Type B pancreatic cell (in vitro differentiated cells): ENCODE measurements around the gene PDPN. TPM values are rescaled to one million over a fixed set of nuclear protein-coding genes. Genes with fewer than 3 reads are reported as not detected.

ENCODE experiments used
- DNase-seq: peaks from one replicate; pipeline ENCODE4 v3.0.0; 2021; ENCODE audit warnings: mixed read lengths; ENCODE audit not compliant: unreplicated experiment; ENCODE audit errors: extremely low spot score
- H3K27ac Mint-ChIP-seq: 2 replicates; pipeline ENCODE4 v1.8.0; 2021; ENCODE audit warnings: mild to moderate bottlenecking, mixed read lengths
- H3K27me3 Mint-ChIP-seq: 2 replicates; pipeline ENCODE4 v1.8.0; 2021; ENCODE audit warnings: mixed read lengths
- H3K36me3 Mint-ChIP-seq: 2 replicates; pipeline ENCODE4 v1.8.0; 2021; ENCODE audit warnings: mixed read lengths
- H3K4me1 Mint-ChIP-seq: one replicate; pipeline ENCODE4 v1.8.0; 2021; ENCODE audit warnings: mixed read lengths; ENCODE audit not compliant: unreplicated experiment
- H3K4me3 Mint-ChIP-seq: 2 replicates; pipeline ENCODE4 v1.8.0; 2021; ENCODE audit warnings: mild to moderate bottlenecking, mixed read lengths
- H3K9me3 Mint-ChIP-seq: 2 replicates; pipeline ENCODE4 v1.8.0; 2021; ENCODE audit warnings: mixed read lengths
- CTCF ChIP-seq: fragments of 200-600 bp; sonication (generic); conservative IDR thresholded peaks from 2 replicates; pipeline ENCODE4 v1.5.0; 2021; ENCODE audit warnings: antibody characterized with exemption, mild to moderate bottlenecking
- total RNA-seq: library from RNA; stranded (reverse); gene quantifications from 2 replicates; pipeline ENCODE4 v1.2.1, GENCODE V29; 2021; ENCODE audit warnings: low replicate concordance

The PDPN gene
- total RNA-seq, 1 donor from 2014 or later: 24.2 TPM

GRCh38 chr1:13548281-13548680 is 35.4 kb upstream of the PDPN start:
- Mint-ChIP-seq H3K27ac (no peak overlapping the region), H3K27me3 (peaks cover 10% of the 10 kb centered on the region), H3K9me3 (no peaks in the 10 kb centered on the region), H3K36me3 (no peaks in the 10 kb centered on the region), H3K4me1 (peaks cover 12% of the 10 kb centered on the region), H3K4me3 (no peak overlapping the region)
- DNase-seq: no peak
- no peak for TF ChIP-seq CTCF

- no peak for DNase-seq
- peaks cover 10% of the 10 kb centered on the region for H3K27me3 Mint-ChIP-seq
- H3K4me1 Mint-ChIP-seq: peaks cover 5% of the 10 kb centered on the region
- no peak overlapping the region for H3K27ac Mint-ChIP-seq
- TF ChIP-seq CTCF: no peak
- no peak overlapping the region for H3K4me3 Mint-ChIP-seq
- H3K36me3 Mint-ChIP-seq: no peaks in the 10 kb centered on the region
- H3K9me3 Mint-ChIP-seq: no peaks in the 10 kb centered on the region
Measured at GRCh38 chr1:13549021-13549420, 34.6 kb upstream of the PDPN start.

DNA sequence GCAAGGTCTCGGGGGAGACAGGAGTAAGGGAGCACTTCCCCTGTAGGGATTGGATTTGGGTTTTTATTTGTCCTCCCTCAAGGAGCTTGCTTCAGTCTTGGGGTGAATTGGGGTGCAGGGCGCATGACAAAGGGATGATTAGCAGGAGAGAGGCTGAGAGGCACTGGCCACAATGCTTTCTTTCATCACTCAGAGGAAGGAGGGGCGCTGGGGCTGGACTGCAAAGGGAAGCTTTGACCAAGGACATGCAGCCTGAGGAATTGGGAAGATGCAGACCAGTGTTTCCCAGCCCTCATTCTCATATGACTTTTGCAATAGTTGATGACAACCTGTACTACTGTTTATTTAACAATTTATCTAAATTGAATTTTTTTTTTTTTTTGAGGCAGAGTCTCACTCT is 34.1 kb upstream of the PDPN start:
- no peak overlapping the region for H3K4me3 Mint-ChIP-seq
- H3K27ac Mint-ChIP-seq: no peak overlapping the region
- H3K27me3 Mint-ChIP-seq: peaks cover 10% of the 10 kb centered on the region
- no peaks in the 10 kb centered on the region for H3K9me3 Mint-ChIP-seq
- H3K36me3 Mint-ChIP-seq: no peaks in the 10 kb centered on the region
- TF ChIP-seq CTCF: no peak
- no peak for DNase-seq
- no peaks in the 10 kb centered on the region for H3K4me1 Mint-ChIP-seq

DNA sequence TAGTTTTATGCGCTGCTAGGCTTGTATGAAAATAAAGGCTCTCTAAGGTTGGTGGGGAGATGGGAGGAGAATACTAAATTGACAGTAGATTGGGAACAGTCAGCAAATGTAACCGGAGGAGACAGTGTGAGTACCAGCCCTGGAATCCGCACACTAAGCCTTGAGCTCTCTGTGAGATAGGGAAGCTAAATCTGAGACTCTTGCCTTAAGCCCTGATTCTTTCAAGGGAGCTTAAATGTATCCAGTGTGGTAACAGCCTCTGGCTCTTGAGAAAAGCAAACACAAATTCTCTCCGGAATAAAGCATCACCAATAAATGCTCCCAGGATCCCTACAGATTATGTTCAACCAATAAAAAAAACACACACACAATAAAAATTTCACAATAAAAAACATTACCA is 33.0 kb upstream of the PDPN start:
- Mint-ChIP-seq H3K27ac (no peak overlapping the region), H3K4me3 (no peak overlapping the region), H3K4me1 (no peaks in the 10 kb centered on the region), H3K9me3 (no peaks in the 10 kb centered on the region), H3K36me3 (no peaks in the 10 kb centered on the region), H3K27me3 (peaks cover 10% of the 10 kb centered on the region)
- no peak for TF ChIP-seq CTCF
- no peak for DNase-seq

- Mint-ChIP-seq H3K4me3 (no peak overlapping the region), H3K36me3 (no peaks in the 10 kb centered on the region), H3K27me3 (peaks cover 3% of the 10 kb centered on the region), H3K27ac (no peak overlapping the region), H3K4me1 (no peaks in the 10 kb centered on the region), H3K9me3 (no peaks in the 10 kb centered on the region)
- no peak for DNase-seq
- no peak for TF ChIP-seq CTCF
Measured at GRCh38 chr1:13554798-13555197, 28.8 kb upstream of the PDPN start.

GRCh38 chr1:13556224-13556764 is 27.3 kb upstream of the PDPN start:
- TF ChIP-seq CTCF: no peak
- H3K36me3 Mint-ChIP-seq: no peaks in the 10 kb centered on the region
- H3K27ac Mint-ChIP-seq: no peak overlapping the region
- H3K27me3 Mint-ChIP-seq: peaks cover 10% of the 10 kb centered on the region
- DNase-seq: no peak
- H3K9me3 Mint-ChIP-seq: no peaks in the 10 kb centered on the region
- no peaks in the 10 kb centered on the region for H3K4me1 Mint-ChIP-seq
- H3K4me3 Mint-ChIP-seq: no peak overlapping the region
